Trophoblast cell (in vitro differentiated cells and primary cell): ENCODE data around the gene ERAP2.

Experiments
- DNase-seq, 2 donors: peaks; one replicate each; pipeline ENCODE4 v3.0.0-alpha.2; 2016
- H2AFZ ChIP-seq: 2 replicates; pipeline ENCODE4 v1.6.1; 2013; ENCODE audit warnings: low read length, moderate library complexity, mild to moderate bottlenecking; ENCODE audit not compliant: insufficient read depth, poor library complexity
- H2AK5ac ChIP-seq: 2 replicates; pipeline ENCODE4 v1.6.1; 2013; ENCODE audit warnings: mild to moderate bottlenecking, low read length
- H2BK120ac ChIP-seq: 2 replicates; pipeline ENCODE4 v1.6.1; 2013; ENCODE audit warnings: low read length, mild to moderate bottlenecking, moderate library complexity; ENCODE audit not compliant: insufficient read depth, poor library complexity
- H2BK12ac ChIP-seq: 2 replicates; pipeline ENCODE4 v1.6.1; 2013; ENCODE audit warnings: mild to moderate bottlenecking, low read length, moderate library complexity
- H2BK5ac ChIP-seq: 2 replicates; pipeline ENCODE4 v1.6.1; 2013; ENCODE audit warnings: low read length, low read depth, moderate library complexity, mild to moderate bottlenecking; ENCODE audit not compliant: poor library complexity
- H3K14ac ChIP-seq: 2 replicates; pipeline ENCODE4 v1.6.1; 2013; ENCODE audit warnings: mild to moderate bottlenecking, low read length
- H3K18ac ChIP-seq: 2 replicates; pipeline ENCODE4 v1.6.1; 2013; ENCODE audit warnings: mild to moderate bottlenecking, low read length
- H3K23ac ChIP-seq: 2 replicates; pipeline ENCODE4 v1.6.1; 2013; ENCODE audit warnings: low read length
- H3K27ac ChIP-seq: 2 replicates; pipeline ENCODE4 v1.5.1; 2013; ENCODE audit warnings: low read depth, mild to moderate bottlenecking, inconsistent platforms, low read length, moderate library complexity
- H3K27me3 ChIP-seq: 2 replicates; pipeline ENCODE4 v1.6.1; 2013; ENCODE audit warnings: inconsistent platforms, mild to moderate bottlenecking, low read length, moderate library complexity; ENCODE audit not compliant: insufficient read depth
- H3K36me3 ChIP-seq, 2 experiments: 1 replicate in 1 of 2; 2 replicates in 1 of 2; pipeline ENCODE4 v1.6.1; 2013; ENCODE audit warnings: low read length in 2 of 2, mild to moderate bottlenecking in 2 of 2, moderate library complexity in 1 of 2; ENCODE audit not compliant: insufficient read depth in 2 of 2, control insufficient read depth in 1 of 2
- H3K4ac ChIP-seq: 2 replicates; pipeline ENCODE4 v1.6.1; 2013; ENCODE audit warnings: low read depth, mild to moderate bottlenecking, low read length, moderate library complexity
- H3K4me1 ChIP-seq, 2 experiments: 1 replicate in 1 of 2; 2 replicates in 1 of 2; pipeline ENCODE4 v1.6.1; 2013; ENCODE audit warnings: low read length in 2 of 2, mild to moderate bottlenecking in 2 of 2, moderate library complexity in 1 of 2; ENCODE audit not compliant: insufficient read depth in 2 of 2, control insufficient read depth in 1 of 2
- H3K4me2 ChIP-seq: 2 replicates; pipeline ENCODE4 v1.6.1; 2013; ENCODE audit warnings: inconsistent platforms, mild to moderate bottlenecking, low read length, moderate library complexity
- H3K4me3 ChIP-seq: 2 replicates; pipeline ENCODE4 v1.5.1; 2013; ENCODE audit warnings: mild to moderate bottlenecking, low read depth, low read length, inconsistent platforms
- H3K79me1 ChIP-seq: one replicate; pipeline ENCODE4 v1.6.1; 2013; ENCODE audit warnings: low read length
- H3K79me2 ChIP-seq: 2 replicates; pipeline ENCODE4 v1.6.1; 2013; ENCODE audit warnings: low read length, mild to moderate bottlenecking; ENCODE audit not compliant: control insufficient read depth, insufficient read depth, poor library complexity
- H3K9ac ChIP-seq: 2 replicates; pipeline ENCODE4 v1.6.1; 2013; ENCODE audit warnings: mild to moderate bottlenecking, low read length
- H3K9me3 ChIP-seq: 2 replicates; pipeline ENCODE4 v1.6.1; 2013; ENCODE audit warnings: low read depth, mild to moderate bottlenecking, control low read depth, inconsistent platforms, low read length; ENCODE audit not compliant: insufficient read depth
- H4K12ac ChIP-seq: 2 replicates; pipeline ENCODE4 v1.6.1; 2013; ENCODE audit warnings: low read depth, mild to moderate bottlenecking, low read length, moderate library complexity
- H4K8ac ChIP-seq: 2 replicates; pipeline ENCODE4 v1.6.1; 2013; ENCODE audit warnings: low read depth, mild to moderate bottlenecking, low read length, moderate library complexity
- H4K91ac ChIP-seq: one replicate; pipeline ENCODE4 v1.6.1; 2013; ENCODE audit warnings: low read depth, mild to moderate bottlenecking, low read length, moderate library complexity
- WGBS: extraction: QIAGEN DNeasy Blood & Tissue Kit; methylation state at CpG from one replicate; pipeline ENCODE4 v1.1.7; 2013; ENCODE audit warnings: missing lambda C conversion rate; ENCODE audit not compliant: insufficient read length, insufficient coverage; ENCODE audit errors: extremely low coverage; 5-methylcytosine and 5-hydroxymethylcytosine counted together

Gene ERAP2

DNA sequence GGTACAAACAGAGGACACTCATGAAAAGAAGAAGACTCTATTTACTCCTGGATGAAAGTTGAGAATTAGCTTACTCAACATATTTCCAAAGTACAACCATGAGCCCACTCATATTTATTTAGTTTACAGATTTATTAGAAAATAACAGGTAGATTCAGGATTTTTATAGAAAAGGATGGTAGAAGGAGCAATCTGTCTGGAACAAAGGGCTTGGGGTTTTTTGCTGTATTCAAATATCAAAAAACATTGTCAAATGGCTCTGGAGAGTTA, 7.0 kb upstream of the ERAP2 start:
- no peak overlapping the region for H2BK120ac ChIP-seq
- no peaks in the 10 kb centered on the region for H3K9me3 ChIP-seq
- H3K18ac ChIP-seq: no peak overlapping the region
- H3K23ac ChIP-seq: no peak overlapping the region
- no peak overlapping the region for H3K9ac ChIP-seq
- no peak overlapping the region for H4K12ac ChIP-seq
- H3K36me3 ChIP-seq: no peaks in the 10 kb centered on the region
- no peaks in the 10 kb centered on the region for H3K4me1 ChIP-seq
- no peak overlapping the region for H3K27ac ChIP-seq
- DNase-seq: no peak
- no peak overlapping the region for H2AK5ac ChIP-seq
- no peak overlapping the region for H3K14ac ChIP-seq
- no peak overlapping the region for H4K8ac ChIP-seq
- H3K27me3 ChIP-seq: no peaks in the 10 kb centered on the region
- no peaks in the 10 kb centered on the region for H3K79me2 ChIP-seq
- H3K4me3 ChIP-seq: no peak overlapping the region
- no peak overlapping the region for H2BK5ac ChIP-seq
- no peak overlapping the region for H4K91ac ChIP-seq
- no peak overlapping the region for H2BK12ac ChIP-seq
- no peaks in the 10 kb centered on the region for H3K79me1 ChIP-seq
- no peak overlapping the region for H3K4me2 ChIP-seq
- no peak overlapping the region for H3K4ac ChIP-seq
- H2AFZ ChIP-seq: no peak overlapping the region

DNA sequence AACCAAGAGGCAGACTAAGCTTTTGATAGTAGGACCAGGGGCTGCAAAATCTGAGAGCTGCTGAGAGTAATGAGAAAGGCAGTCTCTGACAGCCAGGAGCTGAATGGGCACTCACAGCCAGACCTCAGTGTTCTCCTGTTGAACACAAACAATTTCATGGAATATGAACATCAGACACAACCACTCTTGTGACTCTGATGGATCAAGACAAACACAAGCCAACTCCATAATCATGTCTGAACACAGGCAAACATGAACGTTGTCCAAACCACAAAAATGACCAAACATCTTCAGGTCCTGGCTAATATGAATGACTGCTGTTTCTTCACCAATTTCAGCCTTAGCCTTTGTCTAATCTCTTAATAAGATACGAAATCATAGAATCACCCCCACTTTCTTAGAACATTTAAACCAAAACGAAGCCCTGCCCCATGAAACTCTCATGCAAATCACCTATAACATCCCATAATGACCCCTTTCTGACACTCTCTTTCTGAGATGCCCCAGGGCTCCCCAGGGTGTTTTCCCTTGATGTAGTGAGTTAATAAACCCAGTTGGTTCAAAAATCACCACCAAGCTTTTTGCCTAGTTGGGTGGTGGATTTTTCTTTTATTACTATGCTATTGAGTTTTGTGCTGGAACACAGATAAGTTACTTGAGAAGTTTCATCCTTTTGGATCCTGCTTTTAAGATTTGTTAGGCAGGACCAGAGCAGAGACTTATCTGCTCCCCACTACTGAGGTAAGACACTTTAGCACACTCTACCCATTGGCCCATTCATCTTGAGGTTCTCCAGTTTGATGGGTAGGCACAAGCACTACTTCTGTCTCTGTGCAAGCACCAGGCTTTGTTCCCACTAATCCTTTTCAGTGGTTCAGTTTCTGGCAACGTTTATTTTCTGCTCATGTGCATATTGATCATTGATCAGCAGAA, 5.9 kb upstream of the ERAP2 start:
- WGBS: no CpG with 5 or more reads among the region's 4 CpGs
- H3K9ac ChIP-seq: no peak overlapping the region

GRCh38 chr5:96871027-96871399, 5.3 kb upstream of the ERAP2 start:
- Histone ChIP-seq H3K9ac (no peak overlapping the region), H3K4me3 (no peak overlapping the region), H4K8ac (no peak overlapping the region), H3K23ac (no peak overlapping the region), H2AK5ac (no peak overlapping the region), H2AFZ (no peak overlapping the region), H3K9me3 (no peaks in the 10 kb centered on the region), H3K4me1 (no peaks in the 10 kb centered on the region), H2BK5ac (no peak overlapping the region), H3K27ac (no peak overlapping the region), H3K36me3 (no peaks in the 10 kb centered on the region), H3K18ac (no peak overlapping the region), H4K12ac (no peak overlapping the region), H3K27me3 (no peaks in the 10 kb centered on the region), H3K4me2 (no peak overlapping the region), H2BK120ac (no peak overlapping the region), H3K14ac (no peak overlapping the region), H2BK12ac (no peak overlapping the region), H3K4ac (no peak overlapping the region), H4K91ac (no peak overlapping the region), H3K79me2 (no peaks in the 10 kb centered on the region), H3K79me1 (no peaks in the 10 kb centered on the region)
- no peak for DNase-seq
- WGBS: no CpG with 5 or more reads among the region's 2 CpGs

More for the DNA sequence above, 5.9 kb upstream of the ERAP2 start:
- Histone ChIP-seq H3K14ac (no peak overlapping the region), H4K91ac (no peak overlapping the region), H3K79me1 (no peaks in the 10 kb centered on the region), H3K18ac (no peak overlapping the region), H2AFZ (no peak overlapping the region), H2AK5ac (no peak overlapping the region), H4K12ac (no peak overlapping the region), H3K9me3 (no peaks in the 10 kb centered on the region), H2BK120ac (no peak overlapping the region), H2BK12ac (no peak overlapping the region), H2BK5ac (no peak overlapping the region), H3K4me2 (no peak overlapping the region), H3K4ac (no peak overlapping the region), H3K4me3 (no peak overlapping the region), H3K23ac (no peak overlapping the region), H3K79me2 (no peaks in the 10 kb centered on the region), H3K4me1 (no peaks in the 10 kb centered on the region), H3K36me3 (no peaks in the 10 kb centered on the region), H3K27ac (no peak overlapping the region), H4K8ac (no peak overlapping the region), H3K27me3 (no peaks in the 10 kb centered on the region)
- no peak for DNase-seq

DNA sequence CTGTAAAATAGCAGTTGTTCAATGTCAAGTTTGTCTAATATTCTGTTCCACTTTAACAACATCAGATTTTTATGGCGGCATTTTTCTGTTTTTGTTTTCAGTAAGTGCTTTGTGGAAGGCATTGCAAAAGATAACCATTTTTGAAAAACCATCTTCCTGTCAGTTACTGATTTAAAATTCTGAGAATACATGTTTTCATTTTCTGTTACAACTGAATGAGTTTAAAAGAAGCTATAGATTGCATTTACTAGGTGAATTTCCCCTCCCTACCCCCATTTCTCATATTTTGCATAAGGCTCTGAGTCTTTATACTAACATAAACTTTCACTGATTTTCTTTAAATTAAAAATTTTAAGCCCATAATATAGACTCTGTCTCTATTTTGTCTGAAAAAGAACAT, 4.6 kb upstream of the ERAP2 start:
- Histone ChIP-seq H3K27ac (no peak overlapping the region), H3K4me1 (no peaks in the 10 kb centered on the region), H3K36me3 (no peaks in the 10 kb centered on the region), H4K12ac (no peak overlapping the region), H3K79me1 (no peaks in the 10 kb centered on the region), H3K27me3 (no peaks in the 10 kb centered on the region), H3K4me3 (no peak overlapping the region), H2BK12ac (no peak overlapping the region), H2BK5ac (no peak overlapping the region), H3K79me2 (no peaks in the 10 kb centered on the region), H3K9me3 (no peaks in the 10 kb centered on the region), H2BK120ac (no peak overlapping the region), H3K23ac (no peak overlapping the region), H3K18ac (no peak overlapping the region), H4K8ac (no peak overlapping the region), H3K4ac (no peak overlapping the region), H3K14ac (no peak overlapping the region), H3K9ac (no peak overlapping the region), H2AFZ (no peak overlapping the region), H3K4me2 (no peak overlapping the region), H2AK5ac (no peak overlapping the region), H4K91ac (no peak overlapping the region)
- no CpG with 5 or more reads among the region's 1 CpG for WGBS
- no peak for DNase-seq
